Ovary (tissue), 3 donors: Measurements from ENCODE around the gene STON1.

ENCODE experiments used
- EP300 ChIP-seq: sonication (generic); formaldehyde crosslinking; IDR thresholded peaks from one replicate; pipeline ENCODE4 v1.6.1; 2017; ENCODE audit warnings: antibody characterized with exemption
- POLR2A ChIP-seq: fragments of 450-650 bp; IDR thresholded peaks from one replicate; pipeline ENCODE4 v1.6.1; 2017; ENCODE audit warnings: antibody characterized with exemption, mild to moderate bottlenecking, moderate library complexity
- TF ChIP-seq, protein P1 (sequence below), 3 donors: fragments of 450-650 bp in 2 of 3; fragments of 200-600 bp in 1 of 3; IDR thresholded peaks; one replicate each; pipeline versions ENCODE4 v1.5.1 to v1.8.0; 2016 to 2022; ENCODE audit warnings: antibody characterized with exemption in 3 of 3, mild to moderate bottlenecking in 1 of 3
- donor health status: DM: no; HTN: no; CAD: no.

DNA sequence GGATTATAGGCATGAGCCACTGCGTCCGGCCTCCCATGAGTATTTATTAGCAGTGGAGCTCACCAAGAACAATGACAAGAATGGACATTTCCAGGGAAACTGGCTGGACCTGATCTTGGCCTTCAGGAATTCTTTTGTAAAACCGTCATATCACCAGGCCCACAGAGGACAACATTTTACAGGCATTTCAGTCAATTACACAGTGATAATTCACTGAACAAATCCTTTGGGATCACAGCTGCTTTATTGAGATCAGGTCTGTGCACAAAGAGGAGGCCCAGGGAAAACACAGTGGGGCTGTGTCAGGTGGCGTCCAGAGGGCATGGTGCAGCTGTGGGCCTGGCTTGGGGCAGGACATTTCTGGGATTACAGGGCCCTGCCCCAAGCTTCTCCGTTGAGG is 57.6 kb downstream of the STON1 start:
- TF ChIP-seq, protein P1, sequence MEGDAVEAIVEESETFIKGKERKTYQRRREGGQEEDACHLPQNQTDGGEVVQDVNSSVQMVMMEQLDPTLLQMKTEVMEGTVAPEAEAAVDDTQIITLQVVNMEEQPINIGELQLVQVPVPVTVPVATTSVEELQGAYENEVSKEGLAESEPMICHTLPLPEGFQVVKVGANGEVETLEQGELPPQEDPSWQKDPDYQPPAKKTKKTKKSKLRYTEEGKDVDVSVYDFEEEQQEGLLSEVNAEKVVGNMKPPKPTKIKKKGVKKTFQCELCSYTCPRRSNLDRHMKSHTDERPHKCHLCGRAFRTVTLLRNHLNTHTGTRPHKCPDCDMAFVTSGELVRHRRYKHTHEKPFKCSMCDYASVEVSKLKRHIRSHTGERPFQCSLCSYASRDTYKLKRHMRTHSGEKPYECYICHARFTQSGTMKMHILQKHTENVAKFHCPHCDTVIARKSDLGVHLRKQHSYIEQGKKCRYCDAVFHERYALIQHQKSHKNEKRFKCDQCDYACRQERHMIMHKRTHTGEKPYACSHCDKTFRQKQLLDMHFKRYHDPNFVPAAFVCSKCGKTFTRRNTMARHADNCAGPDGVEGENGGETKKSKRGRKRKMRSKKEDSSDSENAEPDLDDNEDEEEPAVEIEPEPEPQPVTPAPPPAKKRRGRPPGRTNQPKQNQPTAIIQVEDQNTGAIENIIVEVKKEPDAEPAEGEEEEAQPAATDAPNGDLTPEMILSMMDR (IDR thresholded peaks at IDR 0.05): no peak
- TF ChIP-seq POLR2A (no peak), EP300 (no peak)
